ENCODE results near the gene C9orf43. TPM values are rescaled to one million over a fixed set of nuclear protein-coding genes. Genes with fewer than 3 reads are reported as not detected.

The C9orf43 gene
- polyA plus RNA-seq, 2 of the 4 experiments (the other 2 are of a cell fraction), result 0.50 to 1.0 TPM

GRCh38 chr9:113370806-113371325, 39.7 kb upstream of the C9orf43 start:
- no peak for ATAC-seq
- no peak for FAIRE-seq
- H3K4me3 ChIP-seq, result no peak overlapping the region
- WGBS (ENCODE audit: missing lambda C conversion rate), result 79% methylated on average over 8 of the region's 8 CpGs
- H3K27ac ChIP-seq, result no peak overlapping the region
- H3K4me2 ChIP-seq, result no peak overlapping the region
- ChIA-PET POLR2A (no interaction called here), CTCF (interaction anchor here (1.1 to 1.4 kb wide), 3 partner anchors 17 to 285 kb away, joined by 3 read pairs; no protein-coding TSS in a partner anchor)
- H3K9me3 ChIP-seq, result no peaks in the 10 kb centered on the region
- H3K4me1 ChIP-seq, result no peaks in the 10 kb centered on the region; the same call in 1 of the 3 replicates
- TF ChIP-seq ESRRA (IDR thresholded peaks at IDR 0.05; ENCODE audit: borderline replicate concordance, low read length) (no peak), ATOH8 (CRISPR knock-in tag; IDR thresholded peaks at IDR 0.05; ENCODE audit: low read depth) (no peak), ZFP36 (IDR thresholded peaks at IDR 0.05; ENCODE audit: borderline replicate concordance, partially characterized antibody) (no peak), POLR2AphosphoS2 (conservative IDR thresholded peaks at IDR 0.05; ENCODE audit: low read length) (no peak), PBX3 (IDR thresholded peaks at IDR 0.05) (no peak), CHD2 (IDR thresholded peaks at IDR 0.05; ENCODE audit: low read length, partially characterized antibody) (no peak), HEYL (CRISPR knock-in tag; IDR thresholded peaks at IDR 0.05) (no peak), ZNF302 (CRISPR knock-in tag; IDR thresholded peaks at IDR 0.05) (no peak), KDM5A (IDR thresholded peaks at IDR 0.05) (no peak)
- no peak for DNase-seq (ENCODE audit: low read depth in 1 of 2, low spot score in 1 of 2)

GRCh38 chr9:113372059-113372458, 38.5 kb upstream of the C9orf43 start:
- no peak for DNase-seq (ENCODE audit: low read depth in 1 of 2, low spot score in 1 of 2)

GRCh38 chr9:113373256-113373655, 37.3 kb upstream of the C9orf43 start:
- ChIA-PET CTCF (interaction anchor here (0.7 to 1.9 kb wide), 3 partner anchors 11 to 34 kb away, joined by 3 to 6 read pairs (median 4); partner anchors contain the start of gene ALAD), POLR2A (no interaction called here)
- Histone ChIP-seq H3K9me3 (no peaks in the 10 kb centered on the region), H3K4me3 (no peak overlapping the region), H3K27ac (no peak overlapping the region), H3K4me1 (peaks cover 4% of the 10 kb centered on the region; the same call in 2 of the 3 replicates), H3K4me2 (no peak overlapping the region)
- DNase-seq (ENCODE audit: low read depth in 1 of 2, low spot score in 1 of 2) (no peak), FAIRE-seq (no peak), ATAC-seq (no peak)
- WGBS (ENCODE audit: missing lambda C conversion rate), result 81% methylated on average over 3 of the region's 3 CpGs
- TF ChIP-seq MAFK (IDR thresholded peaks at IDR 0.05; ENCODE audit: partially characterized antibody), result no peak
- TF ChIP-seq TFCP2L1 (CRISPR knock-in tag; IDR thresholded peaks at IDR 0.05), result no peak
- no peak for TF ChIP-seq FOSB (CRISPR knock-in tag; IDR thresholded peaks at IDR 0.05)
- TF ChIP-seq NFE2L2 (conservative IDR thresholded peaks at IDR 0.05; ENCODE audit: low read length), result no peak
- no peak for TF ChIP-seq HEYL (CRISPR knock-in tag; IDR thresholded peaks at IDR 0.05)
- TF ChIP-seq HMGXB4 (CRISPR knock-in tag; IDR thresholded peaks at IDR 0.05; ENCODE audit: borderline replicate concordance), result no peak
- TF ChIP-seq ZSCAN20 (CRISPR knock-in tag; IDR thresholded peaks at IDR 0.05), result no peak
- TF ChIP-seq RARB (CRISPR knock-in tag; IDR thresholded peaks at IDR 0.05), result no peak
- TF ChIP-seq HOXA7 (CRISPR knock-in tag; IDR thresholded peaks at IDR 0.05), result no peak
- TF ChIP-seq PHF8 (IDR thresholded peaks at IDR 0.05; ENCODE audit: borderline replicate concordance, low read depth), result no peak
- no peak for TF ChIP-seq KDM5A (IDR thresholded peaks at IDR 0.05)
- no peak for TF ChIP-seq REST (IDR thresholded peaks at IDR 0.05)
- no peak for TF ChIP-seq BCL3 (IDR thresholded peaks at IDR 0.05)
- no peak for TF ChIP-seq SMC3 (IDR thresholded peaks at IDR 0.05)
- no peak for TF ChIP-seq ZC3H11A (IDR thresholded peaks at IDR 0.05)
- no peak for TF ChIP-seq EP300 (IDR thresholded peaks at IDR 0.05)
- TF ChIP-seq NR3C1 (IDR thresholded peaks at IDR 0.05), result no peak

More at GRCh38 chr9:113372059-113372458, 38.5 kb upstream of the C9orf43 start:
- H3K4me3 ChIP-seq, result no peak overlapping the region
- H3K27ac ChIP-seq, result no peak overlapping the region
- H3K4me1 ChIP-seq, result no peaks in the 10 kb centered on the region; the same call in 1 of the 3 replicates
- ChIA-PET POLR2A (no interaction called here), CTCF (interaction anchor here (0.7 to 1.3 kb wide), 2 partner anchors 9 to 35 kb away, joined by 3 to 4 read pairs; no protein-coding TSS in a partner anchor)
- TF ChIP-seq POLR2AphosphoS2 (conservative IDR thresholded peaks at IDR 0.05; ENCODE audit: low read length) (no peak), POLR2A (IDR thresholded peaks at IDR 0.05; ENCODE audit: low read length) (0 out of 2 replicates have a peak, but pooled peaks have one; percentile 6)
- no peak overlapping the region for H3K4me2 ChIP-seq
- H3K9me3 ChIP-seq, result no peaks in the 10 kb centered on the region
- 89% methylated on average over 5 of the region's 5 CpGs for WGBS (ENCODE audit: missing lambda C conversion rate)
- FAIRE-seq (no peak), ATAC-seq (no peak)

Data from A549 (cell line).